Islet precursor cell (in vitro differentiated cells): ENCODE results near the gene UCKL1.
A peak's percentile ranks its signal among the peaks of the same experiment; 100 is the strongest.

Source experiments
- DNase-seq: peaks from one replicate; pipeline ENCODE4 v3.0.0-alpha.2; 2018

The UCKL1 gene

GRCh38 chr20:63958964-63959698, 2.9 kb upstream of the UCKL1 start:
- no peak for DNase-seq

GRCh38 chr20:63958471-63958870, 2.3 kb upstream of the UCKL1 start:
- DNase-seq: no peak

GRCh38 chr20:63957690-63958441, 1.6 kb upstream of the UCKL1 start:
- DNase-seq: peak; percentile 89

- peak; percentile 90 for DNase-seq
These were observed 931 bp upstream of the UCKL1 start for GRCh38 chr20:63957004-63957689.

GRCh38 chr20:63956664-63957003, 418 bp upstream of the UCKL1 start:
- DNase-seq: no peak

GRCh38 chr20:63955281-63955826, 862 bp downstream of the UCKL1 start:
- DNase-seq: no peak

GRCh38 chr20:63953764-63954429, 2.3 kb downstream of the UCKL1 start:
- DNase-seq: no peak

GRCh38 chr20:63952769-63953168, 3.4 kb downstream of the UCKL1 start:
- DNase-seq: no peak

GRCh38 chr20:63952210-63952535, 4.0 kb downstream of the UCKL1 start:
- no peak for DNase-seq

- DNase-seq: no peak
These were observed 4.6 kb downstream of the UCKL1 start for GRCh38 chr20:63951398-63952209.

GRCh38 chr20:63950701-63951397, 5.4 kb downstream of the UCKL1 start:
- no peak for DNase-seq

- DNase-seq: no peak
These were observed 8.4 kb downstream of the UCKL1 start for GRCh38 chr20:63947638-63948456.

GRCh38 chr20:63946986-63947637, 9.1 kb downstream of the UCKL1 start:
- no peak for DNase-seq

GRCh38 chr20:63945921-63946920, 10.0 kb downstream of the UCKL1 start:
- no peak for DNase-seq

- no peak for DNase-seq
These were observed 11.1 kb downstream of the UCKL1 start for GRCh38 chr20:63945031-63945658.

- DNase-seq: no peak
These were observed 11.9 kb downstream of the UCKL1 start for GRCh38 chr20:63944078-63944941.

GRCh38 chr20:63943808-63944077, 12.5 kb downstream of the UCKL1 start:
- DNase-seq: no peak
